IMR-90 (cell line): Measurements from ENCODE around the gene CENPP.

Experiments
- POLR2A ChIP-seq: IDR thresholded peaks from 2 replicates; pipeline ENCODE4 v1.6.1; 2012; ENCODE audit warnings: mild to moderate bottlenecking, low read depth, low read length
- RAD21 ChIP-seq: IDR thresholded peaks from 2 replicates; pipeline ENCODE4 v1.6.1; 2012; ENCODE audit warnings: low read length, improper control_type of control experiment
- TF ChIP-seq, protein P1 (sequence below): conservative IDR thresholded peaks from 2 replicates; pipeline ENCODE4 v1.5.1; 2012; ENCODE audit warnings: mild to moderate bottlenecking, low read depth, low read length, improper control_type of control experiment

DNA sequence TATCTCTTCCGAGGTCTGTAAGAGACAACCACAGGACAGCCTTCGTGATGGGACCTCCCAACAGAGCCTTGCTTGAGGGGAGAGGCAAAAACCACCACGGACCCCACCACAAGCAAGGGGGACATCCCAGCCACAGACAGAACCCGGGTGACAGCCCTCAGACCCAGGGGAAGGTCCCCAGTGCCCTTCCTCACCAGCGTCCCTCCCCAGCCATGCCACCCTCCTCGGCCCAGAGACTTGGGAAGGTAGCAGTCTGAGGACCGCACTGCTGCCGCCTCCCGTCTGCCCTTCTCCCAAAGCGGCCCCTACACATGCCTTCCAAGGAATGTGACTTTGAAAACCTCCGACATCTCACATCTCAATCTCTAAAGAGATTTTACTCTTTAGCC, 330.8 kb downstream of the CENPP start:
- TF ChIP-seq POLR2A = no peak
- TF ChIP-seq, protein P1, sequence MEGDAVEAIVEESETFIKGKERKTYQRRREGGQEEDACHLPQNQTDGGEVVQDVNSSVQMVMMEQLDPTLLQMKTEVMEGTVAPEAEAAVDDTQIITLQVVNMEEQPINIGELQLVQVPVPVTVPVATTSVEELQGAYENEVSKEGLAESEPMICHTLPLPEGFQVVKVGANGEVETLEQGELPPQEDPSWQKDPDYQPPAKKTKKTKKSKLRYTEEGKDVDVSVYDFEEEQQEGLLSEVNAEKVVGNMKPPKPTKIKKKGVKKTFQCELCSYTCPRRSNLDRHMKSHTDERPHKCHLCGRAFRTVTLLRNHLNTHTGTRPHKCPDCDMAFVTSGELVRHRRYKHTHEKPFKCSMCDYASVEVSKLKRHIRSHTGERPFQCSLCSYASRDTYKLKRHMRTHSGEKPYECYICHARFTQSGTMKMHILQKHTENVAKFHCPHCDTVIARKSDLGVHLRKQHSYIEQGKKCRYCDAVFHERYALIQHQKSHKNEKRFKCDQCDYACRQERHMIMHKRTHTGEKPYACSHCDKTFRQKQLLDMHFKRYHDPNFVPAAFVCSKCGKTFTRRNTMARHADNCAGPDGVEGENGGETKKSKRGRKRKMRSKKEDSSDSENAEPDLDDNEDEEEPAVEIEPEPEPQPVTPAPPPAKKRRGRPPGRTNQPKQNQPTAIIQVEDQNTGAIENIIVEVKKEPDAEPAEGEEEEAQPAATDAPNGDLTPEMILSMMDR = no peak
- no peak for TF ChIP-seq RAD21
